H1 (cell line): ENCODE results near the gene TRAPPC2L. TPM values are rescaled to one million over a fixed set of nuclear protein-coding genes. Genes with fewer than 3 reads are reported as not detected.
A peak's percentile ranks its signal among the peaks of the same experiment; 100 is the strongest.

Experiments
- CTCF ChIA-PET: fragments of 300-600 bp; sonication (Branson Sonifier 250); formaldehyde crosslinking; loops from one replicate; lab custom pipeline; 2021; ENCODE audit not compliant: partially characterized antibody; lab: Charles Lee
- POLR2A ChIA-PET: fragments of 300-600 bp; sonication (Branson Sonifier 250); formaldehyde crosslinking; loops from one replicate; lab custom pipeline; 2021; ENCODE audit warnings: inconsistent platforms; ENCODE audit not compliant: partially characterized antibody; lab: Charles Lee
- DNase-seq, 2 experiments: peaks; one replicate each; pipeline versions ENCODE4 v3.0.0 to v3.0.0-alpha.2; 2010 to 2022; ENCODE audit warnings: low spot score in 2 of 2, low read depth in 1 of 2, mixed read lengths in 1 of 2
- FAIRE-seq: peaks from 2 replicates; lab custom pipeline; 2011; peaks lifted over from hg19 to GRCh38; lab: Jason Lieb, UNC
- H2AFZ ChIP-seq: 2 replicates; pipeline ENCODE4 v1.8.1; 2012; ENCODE audit warnings: low read length, inconsistent platforms
- H2AK5ac ChIP-seq: 2 replicates; pipeline ENCODE4 v1.6.1; 2013; ENCODE audit warnings: low read depth, low read length
- H2BK120ac ChIP-seq: replicated peaks from 2 replicates; pipeline ENCODE3; 2013; ENCODE audit warnings: low read depth, low read length, inconsistent platforms
- H2BK12ac ChIP-seq: 2 replicates; pipeline ENCODE4 v1.6.1; 2013; ENCODE audit warnings: low read depth, low read length
- H2BK15ac ChIP-seq: 2 replicates; pipeline ENCODE4 v1.6.1; 2013; ENCODE audit warnings: low read length
- H2BK20ac ChIP-seq: 2 replicates; pipeline ENCODE4 v1.6.1; 2013; ENCODE audit warnings: low read length
- H2BK5ac ChIP-seq: 2 replicates; pipeline ENCODE4 v1.6.1; 2013; ENCODE audit warnings: low read depth, low read length
- H3K14ac ChIP-seq: 2 replicates; pipeline ENCODE4 v1.6.1; 2013; ENCODE audit warnings: inconsistent platforms; ENCODE audit not compliant: insufficient read length
- H3K18ac ChIP-seq: 2 replicates; pipeline ENCODE4 v1.6.1; 2013; ENCODE audit warnings: low read length; ENCODE audit errors: extremely low read depth
- H3K23ac ChIP-seq: 2 replicates; pipeline ENCODE4 v1.6.1; 2013; ENCODE audit warnings: inconsistent platforms; ENCODE audit not compliant: insufficient read length
- H3K23me2 ChIP-seq: 2 replicates; pipeline ENCODE4 v1.6.1; 2013; ENCODE audit warnings: low read depth, low read length
- H3K27ac ChIP-seq: 2 replicates; pipeline ENCODE4 v1.6.1; 2011; ENCODE audit warnings: low read depth, low read length, inconsistent platforms
- H3K27me3 ChIP-seq, 4 experiments: replicated peaks in 1 of 4; 1 replicate in 1 of 4; 2 replicates in 3 of 4; pipeline versions ENCODE4 v1.6.1 to v1.8.1; 2011 to 2013; ENCODE audit warnings: low read length in 3 of 4, mild to moderate bottlenecking in 3 of 4, inconsistent platforms in 2 of 4, mixed read lengths in 2 of 4, moderate library complexity in 1 of 4; ENCODE audit not compliant: control insufficient read depth in 3 of 4, insufficient read depth in 3 of 4; ENCODE audit errors: extremely low read depth in 1 of 4
- H3K36me3 ChIP-seq, 4 experiments: 2 replicates each; pipeline versions ENCODE4 v1.6.1 to v1.8.1; 2011 to 2013; ENCODE audit warnings: mild to moderate bottlenecking in 4 of 4, low read length in 3 of 4, moderate library complexity in 2 of 4, control low read depth in 1 of 4, inconsistent platforms in 1 of 4; ENCODE audit not compliant: insufficient read depth in 4 of 4, control insufficient read depth in 2 of 4
- H3K4ac ChIP-seq: replicated peaks from 2 replicates; pipeline ENCODE3; 2013; ENCODE audit warnings: low read length, low read depth, mixed read lengths, inconsistent platforms; ENCODE audit not compliant: insufficient read length
- H3K4me1 ChIP-seq, 4 experiments: replicated peaks in 1 of 4; 1 replicate in 1 of 4; 2 replicates in 3 of 4; pipeline versions ENCODE4 v1.6.1 to v1.8.1; 2011 to 2013; ENCODE audit warnings: low read length in 3 of 4, inconsistent platforms in 2 of 4, mixed read lengths in 1 of 4; ENCODE audit not compliant: insufficient read depth in 4 of 4, control insufficient read depth in 3 of 4
- H3K4me2 ChIP-seq, 2 experiments: 2 replicates each; pipeline versions ENCODE4 v1.6.1 to v1.8.1; 2011 to 2013; ENCODE audit warnings: low read depth in 2 of 2, low read length in 2 of 2, control low read depth in 1 of 2, inconsistent platforms in 1 of 2, mild to moderate bottlenecking in 1 of 2; ENCODE audit not compliant: insufficient read depth in 1 of 2
- H3K4me3 ChIP-seq, 4 experiments: fragments of 200-600, 300-600 bp in 1 of 4; sonication (generic), shearing (Covaris generic), sonication (Bioruptor Twin) in 1 of 4; 2 replicates each; pipeline versions ENCODE4 v1.5.1 to v1.8.1; 2011 to 2016; ENCODE audit warnings: low read length in 4 of 4, low read depth in 3 of 4, control low read depth in 2 of 4, inconsistent platforms in 2 of 4, mild to moderate bottlenecking in 2 of 4, mixed read lengths in 1 of 4, moderate library complexity in 1 of 4; ENCODE audit not compliant: insufficient read depth in 2 of 4; ENCODE audit errors: extremely low read depth in 1 of 4
- H3K56ac ChIP-seq: replicated peaks from 2 replicates; pipeline ENCODE3; 2013; ENCODE audit warnings: low read depth, mild to moderate bottlenecking, mixed read lengths, low read length, inconsistent platforms; ENCODE audit not compliant: insufficient read length
- H3K79me1 ChIP-seq: 2 replicates; pipeline ENCODE4 v1.6.1; 2013; ENCODE audit warnings: low read depth, low read length, control low read depth
- H3K79me2 ChIP-seq, 2 experiments: 2 replicates each; pipeline versions ENCODE4 v1.6.1 to v1.8.1; 2012 to 2013; ENCODE audit warnings: low read length in 2 of 2, mild to moderate bottlenecking in 2 of 2, inconsistent platforms in 1 of 2; ENCODE audit not compliant: insufficient read depth in 2 of 2, control insufficient read depth in 1 of 2
- H3K9ac ChIP-seq, 4 experiments: replicated peaks in 1 of 4; 1 replicate in 1 of 4; 2 replicates in 3 of 4; pipeline versions ENCODE4 v1.6.1 to v1.8.1; 2011 to 2013; ENCODE audit warnings: low read depth in 3 of 4, low read length in 3 of 4, control low read depth in 2 of 4, mild to moderate bottlenecking in 2 of 4, moderate library complexity in 2 of 4, inconsistent platforms in 1 of 4; ENCODE audit errors: extremely low read depth in 1 of 4
- H3K9me3 ChIP-seq, 2 experiments: 2 replicates each; pipeline versions ENCODE4 v1.6.1 to v1.8.1; 2012 to 2013; ENCODE audit warnings: mild to moderate bottlenecking in 2 of 2, moderate library complexity in 2 of 2, control low read depth in 1 of 2, inconsistent platforms in 1 of 2, low read depth in 1 of 2, low read length in 1 of 2, mixed read lengths in 1 of 2; ENCODE audit not compliant: insufficient read depth in 2 of 2
- H4K20me1 ChIP-seq, 2 experiments: replicated peaks in 1 of 2; 2 replicates each; pipeline versions ENCODE3 to v1.8.1; 2011 to 2013; ENCODE audit warnings: inconsistent platforms in 2 of 2, low read length in 2 of 2, mild to moderate bottlenecking in 1 of 2; ENCODE audit not compliant: insufficient read depth in 2 of 2, control insufficient read depth in 1 of 2
- H4K5ac ChIP-seq: 2 replicates; pipeline ENCODE4 v1.6.1; 2013; ENCODE audit warnings: low read length, low read depth, mixed read lengths, inconsistent platforms; ENCODE audit not compliant: insufficient read length
- H4K8ac ChIP-seq: 2 replicates; pipeline ENCODE4 v1.8.0; 2013; ENCODE audit warnings: mild to moderate bottlenecking, moderate library complexity, low read length, inconsistent platforms; ENCODE audit not compliant: insufficient read depth; ENCODE audit errors: extremely low read depth
- H4K91ac ChIP-seq: replicated peaks from 2 replicates; pipeline ENCODE3; 2013; ENCODE audit warnings: low read length, mixed read lengths, inconsistent platforms; ENCODE audit not compliant: insufficient read length
- ATF2 ChIP-seq: IDR thresholded peaks from 2 replicates; pipeline ENCODE4 v1.6.1; 2012; ENCODE audit warnings: low read length, inconsistent platforms
- CBX5 ChIP-seq: fragments of 300-800, 300-1000 bp; sonication (generic); IDR thresholded peaks from 2 replicates; pipeline ENCODE4 v1.7.1; 2016; ENCODE audit warnings: antibody characterized with exemption, low read length, low read depth
- CHD2 ChIP-seq: IDR thresholded peaks from 2 replicates; pipeline ENCODE4 v1.6.1; 2012; ENCODE audit warnings: low read length, improper control_type of control experiment
- EGR1 ChIP-seq: IDR thresholded peaks from 2 replicates; pipeline ENCODE4 v1.6.1; 2011; ENCODE audit warnings: low read depth, low read length, borderline replicate concordance
- RFX5 ChIP-seq: IDR thresholded peaks from 2 replicates; pipeline ENCODE4 v1.6.1; 2011; ENCODE audit warnings: low read depth, low read length, improper control_type of control experiment, borderline replicate concordance
- SAP30 ChIP-seq: fragments of 300-600 bp; sonication (generic); IDR thresholded peaks from 2 replicates; pipeline ENCODE4 v1.7.1; 2012; ENCODE audit warnings: low read length, moderate library complexity, mild to moderate bottlenecking, inconsistent platforms; ENCODE audit not compliant: insufficient read depth, insufficient replicate concordance
- SP2 ChIP-seq: IDR thresholded peaks from 2 replicates; pipeline ENCODE4 v1.6.1; 2012; ENCODE audit warnings: mild to moderate bottlenecking, low read length, inconsistent platforms
- TAF7 ChIP-seq: optimal IDR thresholded peaks from 2 replicates; pipeline ENCODE3; 2011; ENCODE audit warnings: low read depth, mild to moderate bottlenecking, inconsistent platforms, low read length, moderate library complexity, borderline replicate concordance
- ZNF274 ChIP-seq: IDR thresholded peaks from 2 replicates; pipeline ENCODE4 v1.7.0; 2012; ENCODE audit warnings: low read length, borderline replicate concordance; ENCODE audit errors: extremely low read depth
- WGBS, 2 experiments: shearing (Covaris generic) in 1 of 2; methylation state at CpG; one replicate each; pipeline versions ENCODE4 v1.1.6 to v1.1.7; 2013 to 2015; ENCODE audit warnings: low lambda C conversion rate in 2 of 2, mixed read lengths in 2 of 2, inconsistent platforms in 1 of 2, low coverage in 1 of 2, missing lambda C conversion rate in 1 of 2; ENCODE audit not compliant: insufficient replicate concordance in 2 of 2, insufficient coverage in 1 of 2, insufficient read length in 1 of 2; ENCODE audit errors: extremely low coverage in 1 of 2, missing lambda C conversion rate in 1 of 2; 5-methylcytosine and 5-hydroxymethylcytosine counted together
- polyA plus RNA-seq, 7 experiments: library from polyadenylated mRNA; depleted of rRNA in 3 of 7; stranded (reverse) in 5 of 7; unstranded in 2 of 7; fragments of >200 nt in 5 of 7; fragments of 200-250 nt in 2 of 7; gene quantifications; 1 replicate in 5 of 7; 2 replicates in 1 of 7; 4 replicates in 1 of 7; pipeline versions ENCODE4 v1.2.1 to v1.2.3, GENCODE V29; 2011 to 2013; ENCODE audit warnings: missing spikeins in 2 of 7, mixed read lengths in 2 of 7
- total RNA-seq: library from RNA; stranded (reverse); fragmentation: NEBNext Ultra II Directional; extraction: Animal tissue kit (Norgen Biotek cat#: 25700); gene quantifications from 2 replicates; pipeline ENCODE4 v1.2.1, GENCODE V29; 2021

The TRAPPC2L gene
- total and polyA plus RNA-seq, 2 of the 8 experiments (the other 6 are each of a cell fraction or from before 2014, with no cell fraction given), result 98.7 to 133 TPM

DNA sequence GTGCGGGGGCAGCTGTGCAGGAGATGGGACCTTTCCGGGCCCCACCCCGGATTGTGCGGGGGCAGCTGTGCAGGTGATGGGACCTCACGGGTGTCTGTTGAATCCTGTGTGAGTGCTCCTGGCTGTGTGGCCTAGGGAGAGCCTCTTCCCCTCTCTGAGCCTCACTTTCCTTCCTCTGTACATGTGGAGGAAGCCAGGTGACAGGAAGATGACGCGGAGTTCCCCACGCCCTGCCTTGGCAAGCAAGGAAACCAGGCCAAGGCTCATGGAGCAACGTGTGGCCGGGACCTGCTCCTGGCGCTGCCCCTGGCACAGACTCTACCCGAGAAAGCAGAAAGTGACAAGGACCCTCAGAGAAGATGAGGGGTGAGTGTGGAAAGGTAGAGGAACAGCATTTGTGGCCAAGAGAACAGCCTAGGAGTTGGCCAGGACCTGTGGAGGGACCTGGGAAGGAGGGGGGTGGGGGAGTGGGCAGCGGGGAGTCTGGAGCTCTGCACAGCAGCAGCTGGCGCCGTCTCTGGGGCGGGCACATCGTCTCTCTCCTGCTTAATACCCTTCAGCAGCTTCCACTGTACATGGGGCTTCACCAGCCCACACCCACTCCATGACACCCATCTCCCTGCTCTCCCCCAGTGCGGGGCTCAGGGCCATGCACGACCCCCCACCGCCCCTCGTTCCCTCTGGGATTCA, 47.9 kb downstream of the TRAPPC2L start:
- Histone ChIP-seq H3K4me2 (0 out of 4 replicates have a peak overlapping the region, but pooled peaks of 1 of the 2 experiments have one; percentile 6), H4K5ac (no peak overlapping the region), H2AFZ (no peak overlapping the region), H2BK120ac (no peak overlapping the region), H3K9me3 (no peaks in the 10 kb centered on the region), H3K56ac (no peak overlapping the region), H2BK5ac (0 out of 2 replicates have a peak overlapping the region, but pooled peaks have one; percentile 24), H3K18ac (no peak overlapping the region; the same call in 1 of the 2 replicates), H3K14ac (no peak overlapping the region), H2BK15ac (peak overlapping the region; percentile 25), H2BK20ac (no peak overlapping the region), H3K79me2 (no peaks in the 10 kb centered on the region), H3K23ac (no peak overlapping the region), H3K27me3 (no peaks in the 10 kb centered on the region), H3K9ac (no peak overlapping the region), H4K91ac (no peak overlapping the region), H3K23me2 (no peaks in the 10 kb centered on the region), H3K79me1 (no peaks in the 10 kb centered on the region), H2BK12ac (peak overlapping the region; percentile 72; the same call in 1 of the 2 replicates), H4K8ac (peak overlapping the region; percentile 63; the same call in 1 of the 2 replicates), H3K36me3 (no peaks in the 10 kb centered on the region), H3K4me3 (no peak overlapping the region; a peak in 1 of 8 replicates), H3K27ac (no peak overlapping the region), H4K20me1 (peaks cover 0 to 2% of the 10 kb centered on the region in 2 experiments), H2AK5ac (no peak overlapping the region), H3K4me1 (peaks cover 0 to 8% (median 4%) of the 10 kb centered on the region in 4 experiments; a peak in 3 of 7 replicates), H3K4ac (no peak overlapping the region)
- POLR2A ChIA-PET, result interaction anchor here (1.3 kb wide), 1 partner anchor 47 kb away, joined by 5 read pairs; the partner anchor contains the start of gene TRAPPC2L
- DNase-seq (no peak), FAIRE-seq (no peak)
- WGBS, 2 experiments, result 88% methylated on average over 17 of the region's 21 CpGs; no CpG with 5 or more reads in 1 of the 2 experiments
- CTCF ChIA-PET, result interaction anchor here (0.7 to 1.3 kb wide), 6 partner anchors 18 to 262 kb away, joined by 3 read pairs; no protein-coding TSS in a partner anchor
- TF ChIP-seq CHD2, result no peak
- TF ChIP-seq RFX5, result no peak
- no peak for TF ChIP-seq SAP30
- TF ChIP-seq ATF2, result no peak
- TF ChIP-seq EGR1, result no peak
- TF ChIP-seq CBX5, result no peak
- no peak for TF ChIP-seq SP2
- TF ChIP-seq ZNF274, result no peak
- no peak for TF ChIP-seq TAF7
